ENCODE results near the gene ACADVL.
"Not testable (repeated sequence)": the region's sequence is repeated elsewhere in the genome, so short reads cannot be mapped to it uniquely, and the experiment has no call there.

The ACADVL gene

DNA sequence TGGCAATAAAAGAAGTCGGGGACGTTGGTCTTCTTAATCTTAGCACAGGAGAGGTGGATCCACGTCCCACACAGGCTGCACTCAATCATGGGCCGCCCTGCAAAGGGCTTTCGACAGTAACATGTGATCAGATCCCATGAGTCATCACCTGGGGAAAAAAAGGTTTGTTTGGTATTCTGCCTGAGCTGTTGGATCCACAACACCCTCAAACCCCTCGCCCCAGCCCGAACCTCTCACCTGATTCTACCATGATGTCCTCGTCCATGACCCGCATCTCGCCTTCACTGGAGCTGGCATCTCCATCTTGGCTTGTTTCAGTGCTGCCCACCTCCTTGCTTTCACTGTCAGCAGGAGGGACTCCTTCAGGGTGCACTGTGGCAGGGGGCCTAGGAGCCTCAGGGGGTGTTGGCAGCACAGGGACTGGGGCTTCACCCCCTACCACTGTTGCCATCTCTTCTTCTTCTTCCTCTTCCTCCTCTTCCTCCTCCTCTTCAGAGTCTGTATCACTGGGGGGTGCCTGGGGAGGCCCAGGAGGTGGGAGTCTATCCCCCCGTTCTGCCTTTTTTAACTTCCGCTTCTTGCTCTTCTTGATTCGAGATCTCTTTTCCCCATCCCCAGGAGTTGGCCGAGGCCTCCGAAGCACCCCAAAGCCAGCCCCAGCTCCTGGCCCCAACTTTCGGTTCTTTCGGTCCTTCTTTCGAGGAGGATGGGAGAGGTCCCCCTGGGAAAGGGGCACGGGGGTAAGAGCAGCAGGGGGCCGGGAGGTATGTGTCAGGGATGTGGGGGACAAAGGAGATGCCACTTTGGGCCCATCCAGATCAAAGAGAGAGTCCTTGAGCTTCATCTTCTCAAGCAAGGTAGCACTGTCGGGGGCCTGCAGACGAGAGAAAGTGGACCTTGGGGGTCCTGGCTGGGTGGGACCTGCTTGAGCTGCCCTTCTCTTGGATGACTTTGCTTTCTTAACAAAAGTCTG, 16.2 kb downstream of the ACADVL start:
- peak; percentile 25 for DNase-seq

DNA sequence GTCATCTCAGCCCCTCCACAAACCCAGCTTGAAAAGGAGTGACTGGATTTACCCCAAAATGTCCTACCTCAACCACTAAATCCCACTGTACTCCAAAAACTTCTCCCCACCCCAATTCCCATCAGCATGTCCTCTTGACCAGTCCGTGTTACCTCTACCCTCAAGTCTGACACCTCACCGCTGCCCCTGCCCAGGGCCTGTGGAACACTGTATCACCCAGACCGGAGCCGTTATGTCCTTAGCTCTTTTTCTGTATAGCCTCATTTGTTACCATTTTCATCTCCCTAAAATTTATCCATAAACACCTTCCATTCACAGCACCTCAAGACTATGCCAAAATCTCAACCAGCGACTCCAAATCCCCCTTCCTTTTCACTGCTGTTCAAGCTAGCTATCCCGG, 17.1 kb downstream of the ACADVL start:
- no peak for DNase-seq

DNA sequence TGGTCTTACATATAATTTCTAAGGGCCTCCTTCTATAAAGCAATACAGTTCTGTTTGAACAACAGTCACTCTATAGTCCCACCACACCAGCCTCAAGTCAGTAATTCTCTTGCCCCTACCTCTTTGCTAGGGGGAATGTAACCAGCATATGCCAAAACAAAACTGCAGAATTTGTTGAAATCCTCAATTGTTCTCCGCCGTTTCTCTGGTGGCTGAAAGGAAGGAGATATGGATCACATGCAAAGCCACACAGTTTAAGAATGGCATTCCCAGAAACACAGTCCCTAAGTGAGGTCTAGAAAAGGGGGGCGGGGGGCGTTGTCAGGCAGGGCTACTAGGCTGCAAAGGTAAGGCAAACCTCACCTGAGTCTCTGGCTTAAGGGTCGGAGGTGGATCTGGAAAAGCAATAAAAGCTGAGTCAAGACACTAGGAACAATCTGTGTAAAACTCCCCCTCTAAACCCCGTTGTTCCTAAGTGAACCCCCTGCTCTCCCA, 17.6 kb downstream of the ACADVL start:
- no peak for DNase-seq

DNA sequence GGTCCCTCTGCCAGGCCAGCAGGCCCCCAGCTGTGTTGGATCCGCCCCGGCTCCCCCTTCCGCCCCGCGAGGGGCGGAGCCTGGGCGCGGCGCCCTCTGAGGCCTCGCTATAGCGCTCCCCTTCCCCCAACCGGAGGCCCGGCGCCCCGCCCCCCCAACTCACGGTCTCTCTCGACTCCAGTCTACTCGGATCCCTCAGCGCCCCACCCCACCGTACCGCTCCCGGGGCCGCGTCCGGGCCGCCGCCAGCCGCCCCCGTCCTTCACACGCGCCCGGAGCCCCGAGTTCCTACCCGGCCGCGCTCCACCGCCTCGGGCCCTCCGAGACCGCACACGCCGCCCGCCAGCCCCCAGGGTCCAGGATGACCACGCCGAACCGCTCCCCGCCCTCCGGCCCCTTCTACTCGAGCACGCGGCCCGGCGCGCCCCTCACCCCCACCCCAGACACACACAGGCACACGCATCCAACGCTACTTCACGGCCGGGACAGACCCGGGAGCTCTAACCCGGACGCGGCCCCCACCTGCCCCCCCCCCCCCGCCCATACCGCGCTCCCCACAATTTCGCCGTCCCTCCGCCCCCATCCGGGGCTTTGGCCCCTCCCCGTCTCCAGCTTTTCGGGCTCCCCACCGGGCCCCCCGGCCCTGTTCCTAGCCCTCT, 18.2 kb downstream of the ACADVL start:
- DNase-seq: peak; percentile 84

DNA sequence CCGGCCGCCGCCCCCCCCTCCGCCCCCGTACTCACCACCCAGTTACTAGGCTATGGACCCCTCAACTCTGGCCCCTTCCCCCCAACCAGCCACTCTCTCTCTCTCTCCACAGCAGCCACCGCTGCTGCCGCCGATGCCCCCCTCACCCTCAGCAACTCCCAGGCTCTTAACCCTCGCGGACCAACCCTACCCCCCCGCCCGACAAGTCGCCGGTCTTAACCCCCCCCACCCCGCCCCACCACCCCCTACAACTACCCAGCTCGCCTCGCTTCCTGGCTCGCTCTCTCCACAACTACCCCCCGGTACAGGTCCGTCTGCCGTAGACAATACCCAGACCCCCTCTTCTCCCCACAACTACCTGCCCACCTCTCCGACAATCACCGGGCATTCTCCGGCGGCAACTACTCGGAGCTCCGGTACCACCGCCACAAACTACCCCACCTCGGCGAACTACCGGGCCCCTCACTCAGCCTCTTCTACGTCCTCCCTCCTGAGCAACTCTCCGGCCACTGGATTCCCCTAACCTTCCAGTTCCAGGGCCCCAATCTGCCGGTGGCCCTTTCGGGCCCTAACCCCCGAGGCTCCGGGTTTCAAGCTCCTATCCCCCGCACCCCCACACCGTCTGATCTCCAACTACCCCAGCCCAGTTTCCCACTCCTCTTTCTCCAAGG, 18.8 kb downstream of the ACADVL start:
- DNase-seq: peak; percentile 62

DNA sequence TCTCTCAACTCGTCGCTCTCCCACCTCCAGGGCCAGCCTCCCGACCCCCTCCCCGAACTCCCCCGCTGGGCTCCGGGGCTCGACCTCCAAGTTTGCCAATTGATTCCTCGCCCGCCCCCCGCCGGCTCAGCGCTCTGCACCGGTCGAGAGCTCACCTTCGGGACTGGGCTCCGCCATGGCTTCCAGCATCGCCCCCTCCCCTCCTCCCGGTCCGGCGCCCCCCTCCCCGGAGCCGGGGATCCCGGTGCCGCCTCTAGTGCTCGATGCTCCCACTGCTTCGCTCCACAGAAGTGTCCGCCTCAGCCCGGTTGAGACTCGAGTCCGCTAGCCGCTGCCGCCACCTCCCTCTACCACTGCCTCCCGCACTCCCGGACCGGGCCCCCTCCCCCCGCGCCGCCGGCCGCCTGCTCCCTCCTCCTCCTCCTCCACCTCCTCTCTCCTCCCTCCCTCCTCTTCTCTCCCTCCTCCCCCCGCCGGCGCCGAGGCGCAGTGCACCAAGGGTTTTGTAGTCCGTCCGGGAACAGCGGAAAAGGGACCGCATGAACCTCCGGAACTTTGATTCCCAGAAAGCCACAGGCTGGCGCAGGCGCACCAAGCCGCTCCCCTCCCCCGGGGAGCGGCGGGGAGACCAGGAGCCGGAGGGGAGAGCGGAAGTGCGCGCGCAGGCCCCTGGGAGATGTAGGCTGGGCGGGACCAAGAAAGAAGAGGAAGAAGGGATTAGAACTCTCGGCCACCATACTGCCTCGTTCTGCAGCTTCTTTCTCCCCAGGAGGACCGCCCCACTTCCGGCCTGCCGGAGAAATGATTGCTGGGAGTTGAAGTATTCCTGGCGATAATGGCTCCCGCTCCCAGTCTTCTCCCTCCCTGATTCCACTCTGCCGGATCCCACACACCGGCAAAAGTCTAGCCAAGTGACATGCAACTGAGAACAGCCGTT, 19.6 kb downstream of the ACADVL start, which contains the start of gene PHF23:
TSS of gene PHF23 (minus strand) at position 367 of the 937 bp plus-strand sequence. CDS start at position 189, 178 bp downstream.
- peak; percentile 100 for DNase-seq

DNA sequence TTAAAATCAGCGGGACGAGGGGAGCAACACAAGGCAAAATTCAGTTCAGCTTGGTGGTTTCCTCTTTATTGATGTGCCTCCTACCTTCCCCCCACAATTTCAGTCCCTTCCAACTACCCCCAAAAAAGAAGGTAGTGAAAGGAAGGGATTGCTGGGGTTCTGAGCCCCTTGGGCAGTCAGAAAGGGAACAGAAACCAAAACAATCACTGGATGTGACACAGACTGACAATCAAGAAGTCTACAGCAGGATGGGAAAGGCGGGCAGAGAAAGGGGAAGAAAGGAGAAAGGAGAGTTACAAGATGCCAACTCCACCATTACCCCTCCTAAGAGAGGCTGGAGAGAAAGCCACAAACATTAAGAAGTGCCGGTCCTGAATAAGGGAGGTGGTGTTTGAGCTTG, 20.6 kb downstream of the ACADVL start:
- no peak for DNase-seq

DNA sequence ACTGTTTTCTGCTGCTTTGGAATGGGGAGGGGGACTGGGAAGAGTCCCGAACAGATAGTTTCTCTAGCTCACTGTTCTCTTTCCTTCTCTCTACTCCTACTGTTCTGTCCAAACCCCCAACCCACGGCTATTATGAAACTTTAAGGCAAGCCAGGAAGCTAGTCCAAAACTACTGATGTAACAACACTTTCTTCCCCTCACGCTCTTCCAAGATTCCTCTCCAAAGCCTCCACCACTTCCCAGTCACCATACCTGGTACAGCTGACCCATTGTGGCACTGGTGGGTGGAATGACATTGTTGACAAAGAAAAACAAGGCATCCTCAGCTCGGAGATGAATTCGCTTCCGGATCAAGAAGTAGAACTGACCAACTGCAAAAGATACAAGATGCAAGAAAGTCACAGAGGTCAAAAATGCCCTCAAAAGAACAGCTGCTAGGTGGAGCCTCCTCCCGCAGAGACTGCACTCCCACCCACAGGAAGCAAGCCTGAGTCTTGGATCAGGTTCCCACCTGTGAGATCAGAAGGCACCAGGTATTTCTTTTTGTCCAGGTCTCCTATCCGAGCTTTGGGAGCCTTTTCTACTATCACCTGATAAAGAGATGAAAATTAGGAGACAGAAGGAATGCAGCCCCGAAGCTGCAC, 21.5 kb downstream of the ACADVL start:
- DNase-seq: no peak

DNA sequence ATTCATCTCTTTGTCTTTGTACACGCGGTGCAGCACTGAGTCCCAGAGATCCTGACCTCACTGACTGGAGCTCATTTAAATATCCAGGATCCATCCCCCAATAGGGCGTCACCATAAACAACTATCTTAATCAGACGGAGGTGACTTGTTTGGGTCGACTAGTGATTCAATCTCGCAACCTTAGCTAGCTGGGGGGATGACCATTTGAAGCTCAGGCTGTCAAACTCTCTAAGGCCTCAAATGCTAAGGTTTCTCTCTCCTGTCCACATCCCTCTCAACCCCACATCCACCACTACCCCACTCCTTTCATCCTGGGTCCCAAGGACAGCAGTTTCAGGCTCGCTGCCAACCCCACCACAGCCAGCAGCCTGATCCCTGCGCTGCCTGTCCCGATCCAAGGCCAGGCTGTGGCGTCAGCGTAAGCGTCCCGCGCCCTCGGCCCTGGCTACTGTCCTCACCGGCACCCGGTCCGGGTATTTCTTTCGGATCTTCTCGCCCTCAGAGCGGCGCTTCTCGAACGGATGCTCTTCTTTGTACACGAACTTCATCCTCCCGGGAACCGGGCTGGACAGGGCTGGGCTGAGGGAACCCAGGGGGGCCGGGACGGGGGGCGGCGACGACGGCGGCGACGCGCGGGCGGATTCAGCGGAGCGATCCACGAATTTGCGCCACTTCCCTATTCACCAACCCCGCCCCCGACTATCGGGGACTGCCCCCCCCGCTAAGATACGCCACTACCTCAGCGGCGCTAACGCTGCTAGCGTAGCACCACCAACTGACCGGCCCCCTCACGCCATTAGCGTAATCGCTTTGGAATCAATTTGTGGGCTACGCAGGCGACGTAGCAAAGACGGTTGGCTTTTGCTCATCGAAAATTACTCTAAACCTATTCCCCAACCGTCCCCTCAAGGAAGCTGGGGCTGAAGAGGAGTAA, 22.3 kb downstream of the ACADVL start, which contains the start of gene GABARAP:
TSS of gene GABARAP (minus strand) at position 667 of the 934 bp plus-strand sequence. CDS start at position 548, 119 bp downstream.
- peak; percentile 97 for DNase-seq

DNA sequence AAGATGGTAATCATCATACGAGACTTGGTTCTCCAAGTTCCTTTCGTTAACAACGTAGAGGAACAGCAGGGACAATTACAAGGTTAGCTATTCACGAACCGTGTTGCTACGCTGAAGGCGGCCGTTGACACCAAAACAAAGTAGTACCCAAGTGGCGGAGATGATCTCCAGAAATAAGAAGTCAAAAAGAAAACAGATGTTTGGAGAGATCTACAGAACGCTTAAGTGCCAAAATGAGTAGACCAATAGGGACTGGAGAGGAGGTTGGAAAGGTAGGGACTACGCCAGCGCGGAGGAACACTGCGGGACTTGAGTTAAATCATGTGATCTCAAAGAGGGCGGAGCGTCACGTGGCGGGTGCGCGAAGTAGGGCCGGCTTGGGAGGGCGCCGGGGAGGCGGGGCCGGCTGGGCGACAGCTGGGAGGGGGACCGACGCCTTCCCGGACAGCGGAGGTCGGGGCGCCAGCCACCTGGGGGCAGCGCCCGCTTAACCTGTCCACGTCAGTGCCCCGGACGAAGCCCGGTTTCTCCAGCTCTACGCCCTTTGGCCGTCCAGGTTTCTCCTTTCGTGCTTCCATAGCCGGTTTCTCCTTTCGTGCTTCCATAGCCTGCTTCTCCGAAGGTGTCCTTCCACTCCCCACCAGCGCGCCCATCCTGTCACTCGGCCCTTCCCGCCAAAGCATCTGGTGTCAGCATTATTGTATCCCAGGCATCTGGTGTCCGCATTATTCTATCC, 23.1 kb downstream of the ACADVL start:
- peak; percentile 97 for DNase-seq

DNA sequence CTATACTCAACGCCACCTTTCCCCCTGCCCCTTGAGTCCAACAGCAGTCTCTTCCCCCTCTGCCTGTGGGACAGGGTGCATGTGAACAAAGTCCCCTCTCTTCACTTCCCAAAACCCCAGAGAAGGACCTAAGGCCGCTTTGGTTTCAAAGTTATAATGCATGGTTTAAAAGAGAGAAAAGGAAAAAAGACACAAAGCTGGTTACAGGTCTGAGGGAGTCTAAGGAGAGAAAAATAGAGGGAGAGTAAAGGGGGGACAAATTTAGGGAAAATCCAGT, 23.7 kb downstream of the ACADVL start:
- no peak for DNase-seq

DNA sequence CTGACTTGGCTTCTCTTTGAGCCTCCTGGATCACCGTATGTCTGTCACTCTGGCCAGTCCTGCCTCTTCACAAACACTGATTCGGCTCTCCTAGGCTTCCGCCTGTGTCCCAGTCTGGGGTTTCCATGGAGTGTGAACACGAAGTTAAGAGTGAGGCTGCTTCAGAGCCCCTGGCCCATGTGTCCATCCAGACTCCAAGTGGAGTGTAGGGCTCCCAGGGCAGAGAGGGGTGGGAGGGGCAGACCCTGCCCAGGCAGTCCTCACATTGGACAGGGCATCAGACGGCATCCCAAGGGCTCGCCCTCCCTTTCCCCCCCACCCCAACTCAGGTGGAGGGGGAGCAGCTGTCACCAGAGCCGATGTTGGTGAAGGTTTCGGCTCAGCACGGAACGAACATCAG, 24.1 kb downstream of the ACADVL start:
- not testable (repeated sequence) for DNase-seq

DNA sequence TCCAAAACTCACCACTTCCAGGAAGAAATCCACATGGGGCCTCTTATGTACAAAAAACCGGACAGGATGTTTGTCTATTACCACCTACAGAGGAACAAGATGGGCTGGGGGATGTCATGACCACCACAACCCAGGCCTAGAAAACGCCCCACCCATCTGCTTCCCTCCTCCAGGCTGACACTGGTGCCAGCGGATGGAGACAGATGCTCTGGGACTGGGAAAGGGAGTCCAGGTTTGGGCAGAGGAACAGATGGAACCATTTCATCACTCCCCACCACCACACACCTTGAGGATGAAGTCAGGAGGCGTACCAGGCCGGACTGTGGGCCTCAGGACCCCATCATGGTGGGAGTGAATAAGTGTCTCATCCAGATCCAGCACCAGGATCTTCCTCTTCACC, 27.0 kb downstream of the ACADVL start:
- no peak for DNase-seq

DNA sequence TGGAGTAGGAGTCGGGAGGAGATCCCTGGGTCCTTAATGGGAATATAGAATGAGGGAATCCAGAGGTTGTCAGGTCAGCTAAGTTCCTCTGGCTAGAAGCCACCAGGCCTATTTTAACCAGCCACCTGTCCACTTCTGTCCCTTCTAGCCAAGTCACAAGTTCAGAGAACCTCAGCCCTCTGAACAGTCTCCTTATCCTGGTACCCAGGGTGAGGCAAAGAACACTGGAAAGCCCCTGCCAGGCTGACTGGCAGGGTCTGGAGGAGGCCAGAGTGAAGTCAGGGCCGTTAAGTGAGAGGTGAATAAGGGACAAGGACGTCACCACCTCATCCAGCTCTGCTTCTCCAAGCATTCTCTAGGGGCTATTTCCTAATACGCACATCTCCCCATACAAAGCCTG, 29.1 kb downstream of the ACADVL start:
- no peak for DNase-seq

DNA sequence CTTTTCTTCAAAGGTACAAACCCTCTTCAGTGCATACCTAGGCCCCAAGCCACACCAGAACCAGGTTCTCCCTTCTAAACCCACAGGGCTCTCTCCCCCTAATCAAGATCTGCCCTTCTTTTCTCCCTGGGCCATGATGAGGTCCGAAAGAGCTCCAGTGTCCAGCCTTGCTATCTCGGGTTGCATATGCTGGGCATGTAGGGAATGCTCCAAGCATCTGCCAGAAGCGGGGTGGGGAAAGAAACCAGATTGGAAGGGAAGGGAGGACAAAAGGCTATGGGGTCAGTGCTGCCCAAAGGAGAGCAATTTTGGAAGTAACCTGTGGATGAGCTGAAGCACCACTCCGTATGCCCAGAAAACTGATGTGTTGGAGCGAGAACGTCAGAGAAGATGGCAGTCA, 29.5 kb downstream of the ACADVL start:
- DNase-seq: no peak

DNA sequence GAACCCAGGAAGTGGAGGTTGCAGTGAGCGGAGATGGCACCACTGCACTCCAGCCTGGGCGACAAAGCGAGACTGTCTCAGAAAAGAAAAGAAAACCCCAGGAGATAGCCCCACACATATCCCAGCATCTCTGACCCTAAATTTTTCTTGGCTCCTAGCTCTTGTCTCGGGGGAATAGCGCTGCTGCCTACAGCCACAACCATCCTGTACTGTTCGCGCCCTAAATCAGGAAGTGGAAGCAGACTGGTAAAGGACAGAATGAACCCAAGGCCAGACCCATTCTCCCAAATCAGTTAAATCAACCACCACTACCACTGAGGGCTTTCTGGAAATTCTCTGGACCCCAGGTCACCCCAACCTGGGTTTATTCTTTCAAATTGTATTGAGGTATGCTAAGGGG, 30.1 kb downstream of the ACADVL start:
- no peak for DNase-seq

DNA sequence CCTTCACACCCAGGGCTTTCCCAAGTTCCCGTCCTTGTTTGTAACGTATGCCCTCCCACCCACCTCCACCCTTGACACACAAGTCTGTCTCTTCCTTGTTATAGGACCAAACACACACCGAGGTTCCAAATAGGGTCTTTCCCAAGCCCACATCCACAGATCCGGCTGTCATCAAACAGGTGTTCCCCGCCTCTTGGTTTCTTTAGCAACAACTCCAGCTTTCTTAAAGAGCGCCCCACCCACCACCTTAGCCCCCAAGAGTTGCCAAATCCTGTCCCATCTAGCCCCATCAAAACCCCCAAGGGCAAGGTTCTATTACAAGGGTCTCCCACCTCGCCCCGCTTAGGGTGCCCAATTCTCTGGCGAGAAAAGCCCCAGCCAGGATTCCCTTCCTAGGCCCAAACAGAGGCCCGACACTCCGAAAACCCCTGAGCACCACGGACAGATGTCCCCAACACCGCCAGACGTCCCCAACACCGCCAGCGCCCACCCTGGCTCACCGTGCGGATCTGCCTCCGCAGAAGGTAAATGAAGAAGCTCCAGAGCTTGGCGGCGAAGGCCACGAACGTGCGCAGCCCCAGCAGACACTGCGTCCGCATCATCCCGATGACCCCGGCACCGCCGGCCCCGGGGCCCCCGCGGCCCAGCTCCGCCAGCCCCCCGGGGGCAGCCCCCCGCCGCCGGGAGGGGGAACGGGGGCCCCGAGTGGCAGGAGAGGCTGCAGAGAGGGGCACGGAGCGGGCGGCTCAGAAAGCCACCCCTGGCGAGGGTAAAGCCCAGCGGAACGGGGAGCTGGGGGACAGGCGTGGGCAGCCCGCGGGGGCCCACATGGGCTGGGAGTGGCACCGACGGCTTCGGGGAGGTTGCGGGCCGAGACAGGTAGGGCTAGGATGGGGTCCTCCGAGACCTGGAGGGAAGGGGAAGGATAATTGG, 31.2 kb downstream of the ACADVL start:
- DNase-seq: peak; percentile 41

DNA sequence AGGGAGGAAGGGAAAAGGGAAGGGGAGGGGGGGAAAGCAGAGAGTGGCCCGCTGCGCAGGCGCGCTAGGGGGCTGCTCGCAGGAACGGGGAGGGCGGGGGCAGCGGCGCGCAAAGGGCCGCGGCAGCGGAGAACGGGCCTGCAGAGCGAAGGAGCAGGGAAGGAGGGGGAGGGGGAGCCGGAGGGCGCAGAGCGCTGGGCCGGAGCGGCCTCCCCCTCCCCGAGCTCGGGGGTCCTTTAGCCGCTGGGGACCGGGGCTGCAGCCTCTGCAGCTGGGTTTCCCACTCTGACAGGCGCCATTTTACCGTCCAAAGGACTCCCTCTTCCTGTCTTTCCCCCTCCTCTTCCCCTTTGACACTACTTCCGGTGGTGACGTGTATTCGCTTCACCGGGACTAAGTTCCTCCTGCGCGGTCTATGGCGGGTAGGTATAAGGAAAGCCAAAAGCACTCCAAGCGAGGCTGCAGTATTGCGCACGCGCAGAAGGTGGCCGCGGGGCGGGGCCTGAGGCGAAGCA, 32.0 kb downstream of the ACADVL start, which contains the start of gene CTDNEP1:
TSS of gene CTDNEP1 (minus strand) at position 74 of the 515 bp plus-strand sequence. CDS start 438 bp downstream, outside the sequence.
- DNase-seq: peak; percentile 99

All from femur (tissue), 1 donor.